Lower leg skin (tissue), 3 donors: ENCODE results near the gene DHTKD1.

Experiments used
- CTCF ChIP-seq, 3 donors: fragments of 450-650 bp; IDR thresholded peaks; one replicate each; pipeline ENCODE4 v1.5.1; 2016; ENCODE audit warnings: antibody characterized with exemption in 3 of 3, mild to moderate bottlenecking in 3 of 3, moderate library complexity in 2 of 3
- POLR2A ChIP-seq, 2 donors: fragments of 450-650 bp; IDR thresholded peaks; one replicate each; pipeline ENCODE4 v1.6.1; 2016 to 2017; ENCODE audit warnings: antibody characterized with exemption in 2 of 2, mild to moderate bottlenecking in 1 of 2, moderate library complexity in 1 of 2

GRCh38 chr10:12097791-12098190, 29.0 kb downstream of the DHTKD1 start:
- TF ChIP-seq CTCF (IDR thresholded peaks at IDR 0.05) (no peak), POLR2A (IDR thresholded peaks at IDR 0.05) (no peak)
